Measurements from ENCODE around the gene ARMC8.

The ARMC8 gene

DNA sequence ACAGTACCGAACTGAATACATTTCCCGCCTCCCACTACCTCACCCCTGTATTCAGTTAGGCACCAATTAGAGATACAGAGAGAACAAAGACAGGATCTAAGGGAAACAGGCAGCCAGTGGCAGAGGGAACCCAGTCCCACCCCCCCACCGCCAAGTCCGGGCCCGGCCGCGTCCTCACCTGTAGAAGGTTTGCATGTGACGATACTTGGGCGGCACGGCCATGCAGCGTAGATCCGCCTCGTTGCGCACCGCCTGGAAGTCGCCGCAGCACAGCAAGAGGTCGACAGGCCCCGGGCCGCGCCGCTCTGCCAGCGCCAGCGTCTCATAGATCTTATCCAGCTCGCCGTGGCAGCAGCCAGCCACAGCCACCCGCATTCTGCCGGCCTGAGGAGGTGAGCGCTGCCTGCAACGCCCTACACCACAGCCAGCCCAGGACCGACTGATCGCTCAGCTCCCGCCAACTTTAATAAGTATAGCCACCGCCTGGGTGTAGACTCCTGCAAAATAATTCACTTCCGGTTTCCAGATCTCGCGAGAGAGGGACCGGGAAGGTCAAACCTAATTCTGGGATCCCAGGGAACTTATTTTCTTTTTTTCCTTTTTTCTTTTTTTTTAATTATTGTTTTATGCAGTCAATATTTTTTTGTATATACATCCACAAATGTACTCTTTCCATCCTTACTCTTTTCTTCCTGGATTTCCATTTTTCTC, 12.5 kb upstream of the ARMC8 start, which contains the start of gene DBR1:
Gene DBR1 (minus strand): TSS at position 501 of the 711 bp plus-strand sequence. CDS start 126 bp downstream, at position 375.
- H3K4me3 ChIP-seq (ENCODE audit: low read depth, low read length), result peak within 1 kb of the TSS; percentile 99
- DNase-seq (ENCODE audit: low read depth), result peak; percentile 88
- TF ChIP-seq MYC (IDR thresholded peaks at IDR 0.05; ENCODE audit: low read depth, low read length), result peak; percentile 34; the same call in 1 of the 2 replicates
- TF ChIP-seq, protein P1, sequence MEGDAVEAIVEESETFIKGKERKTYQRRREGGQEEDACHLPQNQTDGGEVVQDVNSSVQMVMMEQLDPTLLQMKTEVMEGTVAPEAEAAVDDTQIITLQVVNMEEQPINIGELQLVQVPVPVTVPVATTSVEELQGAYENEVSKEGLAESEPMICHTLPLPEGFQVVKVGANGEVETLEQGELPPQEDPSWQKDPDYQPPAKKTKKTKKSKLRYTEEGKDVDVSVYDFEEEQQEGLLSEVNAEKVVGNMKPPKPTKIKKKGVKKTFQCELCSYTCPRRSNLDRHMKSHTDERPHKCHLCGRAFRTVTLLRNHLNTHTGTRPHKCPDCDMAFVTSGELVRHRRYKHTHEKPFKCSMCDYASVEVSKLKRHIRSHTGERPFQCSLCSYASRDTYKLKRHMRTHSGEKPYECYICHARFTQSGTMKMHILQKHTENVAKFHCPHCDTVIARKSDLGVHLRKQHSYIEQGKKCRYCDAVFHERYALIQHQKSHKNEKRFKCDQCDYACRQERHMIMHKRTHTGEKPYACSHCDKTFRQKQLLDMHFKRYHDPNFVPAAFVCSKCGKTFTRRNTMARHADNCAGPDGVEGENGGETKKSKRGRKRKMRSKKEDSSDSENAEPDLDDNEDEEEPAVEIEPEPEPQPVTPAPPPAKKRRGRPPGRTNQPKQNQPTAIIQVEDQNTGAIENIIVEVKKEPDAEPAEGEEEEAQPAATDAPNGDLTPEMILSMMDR (IDR thresholded peaks at IDR 0.05; ENCODE audit: low read depth, low read length), result no peak
- peak; percentile 77 for TF ChIP-seq POLR2A (IDR thresholded peaks at IDR 0.05; ENCODE audit: extremely low read depth, insufficient read length)
- TF ChIP-seq, protein P2, sequence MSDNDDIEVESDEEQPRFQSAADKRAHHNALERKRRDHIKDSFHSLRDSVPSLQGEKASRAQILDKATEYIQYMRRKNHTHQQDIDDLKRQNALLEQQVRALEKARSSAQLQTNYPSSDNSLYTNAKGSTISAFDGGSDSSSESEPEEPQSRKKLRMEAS (IDR thresholded peaks at IDR 0.05; ENCODE audit: low read depth, low read length), result peak; percentile 55

DNA sequence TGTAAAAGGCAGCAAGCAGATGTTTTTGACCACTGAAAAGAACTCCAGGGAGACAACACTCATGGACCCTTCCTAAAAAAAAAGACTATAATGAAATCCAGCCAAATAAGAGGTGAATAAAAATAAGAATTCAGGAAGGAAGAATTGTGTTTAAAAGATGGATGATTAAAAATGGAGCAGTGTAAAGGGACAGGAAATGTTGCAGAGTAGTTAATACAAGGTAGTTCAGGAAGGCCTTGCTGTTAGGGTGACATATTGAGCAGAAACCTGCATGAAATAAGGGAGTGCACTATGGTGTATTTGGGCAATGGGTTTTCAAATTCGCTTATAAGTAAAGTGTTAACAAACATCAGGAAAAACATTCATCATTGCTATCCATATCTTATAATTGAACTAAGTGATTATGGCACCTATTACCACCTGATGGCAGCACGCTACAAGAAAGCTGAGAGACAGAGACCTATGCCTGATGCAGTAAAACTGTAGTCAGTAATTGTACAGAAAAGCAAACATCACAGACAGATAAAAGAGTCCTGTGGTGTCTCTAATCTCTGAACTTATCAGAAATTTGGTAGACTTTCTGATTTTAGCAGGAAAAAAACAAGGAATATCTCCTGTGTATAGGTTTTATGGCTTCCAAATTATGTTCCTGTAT, 6.6 kb upstream of the ARMC8 start:
- no peak overlapping the region for H3K4me3 ChIP-seq (ENCODE audit: low read depth, low read length)
- DNase-seq (ENCODE audit: low read depth), result peak; percentile 66
- TF ChIP-seq, protein P1 (IDR thresholded peaks at IDR 0.05; ENCODE audit: low read depth, low read length), result peak; percentile 35
- TF ChIP-seq, protein P2 (IDR thresholded peaks at IDR 0.05; ENCODE audit: low read depth, low read length), result no peak

DNA sequence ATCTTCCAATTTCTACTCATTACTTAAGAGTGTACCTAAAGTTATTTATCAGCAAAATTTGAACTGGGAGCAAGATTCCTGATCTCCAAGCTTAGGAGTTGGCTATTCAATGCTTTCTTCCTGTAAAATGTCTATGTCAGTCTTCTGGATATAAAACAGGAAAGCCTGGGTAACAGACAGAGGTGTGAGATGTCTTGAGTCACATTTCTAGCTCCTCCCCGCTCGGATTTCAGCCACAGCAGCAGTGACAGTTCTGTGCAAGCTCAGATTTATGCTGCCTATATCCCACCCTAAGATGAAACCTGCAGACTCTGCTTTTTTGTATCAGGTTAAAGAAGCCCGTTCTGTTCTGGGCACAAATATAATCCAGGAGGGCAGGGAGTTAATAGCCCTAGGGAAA, 2.1 kb upstream of the ARMC8 start:
- TF ChIP-seq, protein P1 (IDR thresholded peaks at IDR 0.05; ENCODE audit: low read depth, low read length), result no peak
- TF ChIP-seq, protein P2 (IDR thresholded peaks at IDR 0.05; ENCODE audit: low read depth, low read length), result no peak
- TF ChIP-seq POLR2A (IDR thresholded peaks at IDR 0.05; ENCODE audit: extremely low read depth, insufficient read length), result no peak
- DNase-seq (ENCODE audit: low read depth), result no peak
- no peak overlapping the region for H3K4me3 ChIP-seq (ENCODE audit: low read depth, low read length)

DNA sequence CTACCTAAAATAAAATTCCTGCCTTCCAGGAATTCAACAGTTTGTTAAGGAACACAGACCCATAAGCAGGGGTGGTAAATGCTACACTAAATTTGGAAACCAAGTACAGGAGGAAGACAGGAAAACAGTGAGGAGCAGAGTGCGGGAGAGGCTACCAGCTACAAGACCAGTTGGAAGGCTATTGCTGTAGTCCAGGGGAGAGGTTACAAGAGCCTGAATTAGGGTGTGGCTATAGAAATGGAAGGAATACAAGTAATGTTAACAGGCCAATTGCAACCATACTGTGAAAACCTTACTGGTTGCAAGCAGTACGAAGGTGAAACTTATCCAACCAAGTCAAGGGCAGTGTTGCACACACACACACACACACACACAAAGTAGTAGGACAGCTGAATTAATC, 880 bp upstream of the ARMC8 start:
- peak; percentile 15 for DNase-seq (ENCODE audit: low read depth)
- peak overlapping the region; percentile 93 for H3K4me3 ChIP-seq (ENCODE audit: low read depth, low read length)
- TF ChIP-seq, protein P2 (IDR thresholded peaks at IDR 0.05; ENCODE audit: low read depth, low read length), result no peak
- TF ChIP-seq POLR2A (IDR thresholded peaks at IDR 0.05; ENCODE audit: extremely low read depth, insufficient read length) (no peak), MYC (IDR thresholded peaks at IDR 0.05; ENCODE audit: low read depth, low read length) (no peak)
- TF ChIP-seq, protein P1 (IDR thresholded peaks at IDR 0.05; ENCODE audit: low read depth, low read length), result no peak

DNA sequence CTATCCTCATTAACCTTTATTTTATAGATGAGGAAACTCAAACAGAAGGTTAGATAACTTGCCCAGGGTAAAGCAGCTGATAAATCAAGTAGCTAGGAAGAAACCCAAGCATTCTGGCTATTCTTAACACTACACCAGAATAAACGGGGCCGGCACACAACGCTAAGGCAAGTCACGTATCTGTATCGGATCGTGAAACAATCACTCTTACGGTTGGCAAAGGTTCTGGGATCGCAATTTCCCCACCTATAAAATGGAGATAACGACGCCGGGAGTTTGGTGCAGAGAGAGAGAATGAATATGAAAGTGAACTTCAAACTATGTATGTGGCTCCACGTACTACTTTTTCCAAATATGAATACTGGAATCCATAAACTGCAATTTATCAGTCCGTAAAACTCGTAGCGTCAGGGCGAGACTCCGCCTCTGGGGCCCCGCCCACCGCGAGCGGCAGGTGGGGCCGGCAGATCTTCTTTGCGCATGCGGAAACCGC, 252 bp upstream of the ARMC8 start:
- TF ChIP-seq, protein P2 (IDR thresholded peaks at IDR 0.05; ENCODE audit: low read depth, low read length), result no peak
- TF ChIP-seq MYC (IDR thresholded peaks at IDR 0.05; ENCODE audit: low read depth, low read length), result no peak
- TF ChIP-seq, protein P1 (IDR thresholded peaks at IDR 0.05; ENCODE audit: low read depth, low read length), result no peak
- TF ChIP-seq POLR2A (IDR thresholded peaks at IDR 0.05; ENCODE audit: extremely low read depth, insufficient read length), result no peak
- H3K4me3 ChIP-seq (ENCODE audit: low read depth, low read length), result peak overlapping the region; percentile 93
- peak; percentile 91 for DNase-seq (ENCODE audit: low read depth)
